ENCODE results near the gene ART3.

- TF ChIP-seq, protein P1, sequence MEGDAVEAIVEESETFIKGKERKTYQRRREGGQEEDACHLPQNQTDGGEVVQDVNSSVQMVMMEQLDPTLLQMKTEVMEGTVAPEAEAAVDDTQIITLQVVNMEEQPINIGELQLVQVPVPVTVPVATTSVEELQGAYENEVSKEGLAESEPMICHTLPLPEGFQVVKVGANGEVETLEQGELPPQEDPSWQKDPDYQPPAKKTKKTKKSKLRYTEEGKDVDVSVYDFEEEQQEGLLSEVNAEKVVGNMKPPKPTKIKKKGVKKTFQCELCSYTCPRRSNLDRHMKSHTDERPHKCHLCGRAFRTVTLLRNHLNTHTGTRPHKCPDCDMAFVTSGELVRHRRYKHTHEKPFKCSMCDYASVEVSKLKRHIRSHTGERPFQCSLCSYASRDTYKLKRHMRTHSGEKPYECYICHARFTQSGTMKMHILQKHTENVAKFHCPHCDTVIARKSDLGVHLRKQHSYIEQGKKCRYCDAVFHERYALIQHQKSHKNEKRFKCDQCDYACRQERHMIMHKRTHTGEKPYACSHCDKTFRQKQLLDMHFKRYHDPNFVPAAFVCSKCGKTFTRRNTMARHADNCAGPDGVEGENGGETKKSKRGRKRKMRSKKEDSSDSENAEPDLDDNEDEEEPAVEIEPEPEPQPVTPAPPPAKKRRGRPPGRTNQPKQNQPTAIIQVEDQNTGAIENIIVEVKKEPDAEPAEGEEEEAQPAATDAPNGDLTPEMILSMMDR (IDR thresholded peaks at IDR 0.05) = no peak
- no peak for TF ChIP-seq POLR2A (IDR thresholded peaks at IDR 0.05)
These were observed 66.7 kb downstream of the ART3 start for GRCh38 chr4:76141241-76141640.

Data from thyroid gland (tissue), 4 donors.